Common myeloid progenitor, CD34-positive (primary cell): ENCODE data around the gene ATP6V0A4. TPM values are rescaled to one million over a fixed set of nuclear protein-coding genes. Genes with fewer than 3 reads are reported as not detected.

Source experiments
- CTCF ChIA-PET: fragments of 350-600 bp; sonication (Branson Sonifier 250); formaldehyde crosslinking; loops from one replicate; lab custom pipeline; 2021; ENCODE audit warnings: antibody characterized with exemption; lab: Charles Lee
- POLR2A ChIA-PET: fragments of 350-600 bp; sonication (Branson Sonifier 250); formaldehyde crosslinking; loops from one replicate; lab custom pipeline; 2021; ENCODE audit warnings: antibody characterized with exemption; lab: Charles Lee
- DNase-seq, 3 donors: peaks; one replicate each; pipeline versions ENCODE4 v3.0.0 to v3.0.0-alpha.2; 2013
- H3K27ac ChIP-seq, 2 experiments: 1 replicate in 1 of 2; 2 replicates in 1 of 2; pipeline ENCODE4 v1.7.0; 2013; ENCODE audit warnings: inconsistent platforms in 2 of 2, low read length in 2 of 2, mild to moderate bottlenecking in 2 of 2, low read depth in 1 of 2, moderate library complexity in 1 of 2; ENCODE audit not compliant: severe bottlenecking in 2 of 2, insufficient read depth in 1 of 2, poor library complexity in 1 of 2
- H3K27me3 ChIP-seq, 5 experiments: replicated peaks in 2 of 5; 1 replicate in 3 of 5; 2 replicates in 2 of 5; pipeline versions ENCODE4 v1.6.1 to v1.7.0; 2013; ENCODE audit warnings: low read length in 4 of 5, mild to moderate bottlenecking in 2 of 5, moderate library complexity in 2 of 5, inconsistent platforms in 1 of 5; ENCODE audit not compliant: insufficient read depth in 5 of 5, control insufficient read depth in 4 of 5
- H3K36me3 ChIP-seq, 4 experiments: 1 replicate in 2 of 4; 2 replicates in 2 of 4; pipeline versions ENCODE4 v1.6.1 to v1.7.0; 2013; ENCODE audit warnings: low read length in 3 of 4, control low read depth in 1 of 4, mild to moderate bottlenecking in 1 of 4; ENCODE audit not compliant: control insufficient read depth in 4 of 4, insufficient read depth in 4 of 4
- H3K4me1 ChIP-seq, 4 experiments: 1 replicate in 3 of 4; 2 replicates in 1 of 4; pipeline versions ENCODE4 v1.6.1 to v1.7.1; 2013; ENCODE audit warnings: low read length in 3 of 4, mild to moderate bottlenecking in 3 of 4, control low read depth in 1 of 4, inconsistent platforms in 1 of 4, moderate library complexity in 1 of 4; ENCODE audit not compliant: control insufficient read depth in 4 of 4, insufficient read depth in 4 of 4; ENCODE audit errors: control extremely low read depth in 1 of 4
- H3K4me3 ChIP-seq, 7 experiments: 1 replicate in 4 of 7; 2 replicates in 3 of 7; pipeline versions ENCODE4 v1.5.1 to v1.7.0; 2013; ENCODE audit warnings: mild to moderate bottlenecking in 7 of 7, low read length in 6 of 7, moderate library complexity in 6 of 7, inconsistent platforms in 2 of 7, low read depth in 2 of 7, control low read depth in 1 of 7; ENCODE audit not compliant: insufficient read depth in 4 of 7, control insufficient read depth in 1 of 7; ENCODE audit errors: extremely low read depth in 1 of 7
- H3K9me3 ChIP-seq, 5 experiments: 1 replicate in 4 of 5; 2 replicates in 1 of 5; pipeline versions ENCODE4 v1.6.1 to v1.7.1; 2013; ENCODE audit warnings: low read length in 4 of 5, mild to moderate bottlenecking in 2 of 5, inconsistent platforms in 1 of 5, low read depth in 1 of 5, moderate library complexity in 1 of 5; ENCODE audit not compliant: control insufficient read depth in 4 of 5, insufficient read depth in 2 of 5; ENCODE audit errors: control extremely low read depth in 1 of 5
- WGBS: methylation state at CpG from one replicate; pipeline ENCODE4 v1.1.5; 2013; ENCODE audit not compliant: insufficient coverage; 5-methylcytosine and 5-hydroxymethylcytosine counted together
- polyA plus RNA-seq: library from polyadenylated mRNA; unstranded; fragments of 120-200 nt; gene quantifications from one replicate; pipeline ENCODE4 v1.2.1, GENCODE V29; 2013

Gene ATP6V0A4
- not detected for polyA plus RNA-seq

GRCh38 chr7:138797715-138798320, at the start of gene ATP6V0A4, which contains the start of gene TMEM213:
ATP6V0A4 (minus strand) TSS chr7:138798196; CDS start chr7:138771247, 26,949 bp downstream.
TMEM213 (plus strand) TSS chr7:138797994; CDS start chr7:138798105, 111 bp downstream.
- peak in 1 of 3 donors; percentile 1 for DNase-seq
- ChIA-PET CTCF (interaction anchor here (1.5 kb wide), 1 partner anchor 213 kb away, joined by 3 read pairs; no protein-coding TSS in a partner anchor), POLR2A (no interaction called here)
- 57% methylated on average over 6 of the region's 14 CpGs for WGBS
- Histone ChIP-seq H3K4me1 (peaks cover 0 to 6% (median 0%) of the 10 kb centered on the region in 4 experiments), H3K27me3 (no peaks in the 10 kb centered on the region), H3K36me3 (no peaks in the 10 kb centered on the region), H3K27ac (no peak within 1 kb of the TSS), H3K9me3 (no peaks in the 10 kb centered on the region), H3K4me3 (no peak within 1 kb of the TSS)

GRCh38 chr7:138845711-138846110, 47.7 kb upstream of the ATP6V0A4 start:
- no peak overlapping the region for H3K4me3 ChIP-seq
- H3K4me1 ChIP-seq = peaks cover 0 to 6% (median 6%) of the 10 kb centered on the region in 4 experiments
- H3K27ac ChIP-seq = no peak overlapping the region
- no peak for DNase-seq
- WGBS = 31% methylated on average over 2 of the region's 2 CpGs
- no peaks in the 10 kb centered on the region for H3K27me3 ChIP-seq
- peaks cover 0 to 15% (median under 1%) of the 10 kb centered on the region in 4 experiments for H3K36me3 ChIP-seq
- CTCF ChIA-PET = interaction anchor here (0.8 kb wide), 1 partner anchor 489 kb away, joined by 3 read pairs; no protein-coding TSS in a partner anchor
- POLR2A ChIA-PET = no interaction called here
- peaks cover 0 to 4% (median 0%) of the 10 kb centered on the region in 5 experiments for H3K9me3 ChIP-seq

- CTCF ChIA-PET = no interaction called here
- peak in 1 of 3 donors; percentile 19 for DNase-seq
Observed at GRCh38 chr7:138843632-138844580, 45.9 kb upstream of the ATP6V0A4 start.

GRCh38 chr7:138842111-138842510, 44.1 kb upstream of the ATP6V0A4 start:
- Histone ChIP-seq H3K4me1 (peaks cover 0 to 6% (median 6%) of the 10 kb centered on the region in 4 experiments), H3K36me3 (peaks cover 2 to 10% (median 7%) of the 10 kb centered on the region in 4 experiments), H3K27ac (no peak overlapping the region), H3K4me3 (peak overlapping the region in 1 of 7 experiments; percentile 61), H3K9me3 (no peaks in the 10 kb centered on the region), H3K27me3 (no peaks in the 10 kb centered on the region)
- CTCF ChIA-PET = no interaction called here
- POLR2A ChIA-PET = interaction anchor here (0.6 kb wide), 1 partner anchor 216 kb away, joined by 3 read pairs; no protein-coding TSS in a partner anchor
- WGBS = 29% methylated on average over 11 of the region's 12 CpGs
- DNase-seq = peak; percentile 59 to 90 (median 83)

More at GRCh38 chr7:138843632-138844580, 45.9 kb upstream of the ATP6V0A4 start:
- H3K9me3 ChIP-seq = no peaks in the 10 kb centered on the region
- H3K27me3 ChIP-seq = no peaks in the 10 kb centered on the region
- H3K4me1 ChIP-seq = peaks cover 0 to 6% (median 6%) of the 10 kb centered on the region in 4 experiments
- WGBS = 93% methylated on average over 16 of the region's 20 CpGs
- POLR2A ChIA-PET = no interaction called here
- no peak overlapping the region for H3K27ac ChIP-seq
- no peak overlapping the region for H3K4me3 ChIP-seq
- peaks cover 0 to 3% (median 2%) of the 10 kb centered on the region in 4 experiments for H3K36me3 ChIP-seq

- ChIA-PET CTCF (interaction anchor here (1.2 to 1.5 kb wide), 2 partner anchors 12 to 20 kb away, joined by 3 read pairs; no protein-coding TSS in a partner anchor), POLR2A (no interaction called here)
Observed at GRCh38 chr7:138838166-138838565, 40.2 kb upstream of the ATP6V0A4 start.

GRCh38 chr7:138837627-138838026, 39.6 kb upstream of the ATP6V0A4 start:
- Histone ChIP-seq H3K4me3 (no peak overlapping the region), H3K27me3 (no peaks in the 10 kb centered on the region), H3K27ac (no peak overlapping the region), H3K9me3 (no peaks in the 10 kb centered on the region), H3K36me3 (peaks cover 2 to 17% (median 11%) of the 10 kb centered on the region in 4 experiments), H3K4me1 (peaks cover 0 to 6% (median 6%) of the 10 kb centered on the region in 4 experiments)
- ChIA-PET POLR2A (no interaction called here), CTCF (interaction anchor here (1.2 to 1.5 kb wide), 2 partner anchors 13 to 20 kb away, joined by 3 read pairs; no protein-coding TSS in a partner anchor)
- WGBS = 93% methylated on average over 13 of the region's 13 CpGs
- no peak for DNase-seq

More at GRCh38 chr7:138838166-138838565, 40.2 kb upstream of the ATP6V0A4 start:
- whole genome bisulfite sequencing = 99% methylated on average over 8 of the region's 9 CpGs
- no peak overlapping the region for H3K27ac ChIP-seq
- peaks cover 0 to 6% (median 6%) of the 10 kb centered on the region in 4 experiments for H3K4me1 ChIP-seq
- no peak for DNase-seq
- H3K27me3 ChIP-seq = no peaks in the 10 kb centered on the region
- H3K9me3 ChIP-seq = no peaks in the 10 kb centered on the region
- peaks cover 2 to 17% (median 11%) of the 10 kb centered on the region in 4 experiments for H3K36me3 ChIP-seq
- no peak overlapping the region for H3K4me3 ChIP-seq
